H9 (cell line): ENCODE data around the gene ZNF593. TPM values are rescaled to one million over a fixed set of nuclear protein-coding genes. Genes with fewer than 3 reads are reported as not detected.

Experiments used
- DNase-seq: peaks from one replicate; pipeline ENCODE4 v3.0.0-alpha.2; 2017
- H2AFZ ChIP-seq: one replicate; pipeline ENCODE4 v1.6.1; 2013; ENCODE audit warnings: mild to moderate bottlenecking, low read length, control low read depth, moderate library complexity
- H2AK5ac ChIP-seq: 2 replicates; pipeline ENCODE4 v1.6.1; 2013; ENCODE audit warnings: low read length, control low read depth, mixed read lengths; ENCODE audit not compliant: insufficient read length
- H2BK120ac ChIP-seq: one replicate; pipeline ENCODE4 v1.6.1; 2013; ENCODE audit warnings: low read depth, mild to moderate bottlenecking, low read length, control low read depth, inconsistent platforms; ENCODE audit not compliant: poor library complexity, severe bottlenecking
- H2BK12ac ChIP-seq: 2 replicates; pipeline ENCODE4 v1.6.1; 2013; ENCODE audit warnings: low read length, control low read depth, mixed read lengths, low read depth; ENCODE audit not compliant: insufficient read length
- H2BK15ac ChIP-seq: 2 replicates; pipeline ENCODE4 v1.6.1; 2013; ENCODE audit warnings: low read depth, low read length, control low read depth
- H2BK20ac ChIP-seq: one replicate; pipeline ENCODE4 v1.6.1; 2013; ENCODE audit warnings: low read depth, mild to moderate bottlenecking, low read length, control low read depth, inconsistent platforms; ENCODE audit not compliant: poor library complexity, severe bottlenecking
- H2BK5ac ChIP-seq: 2 replicates; pipeline ENCODE4 v1.6.1; 2013; ENCODE audit warnings: low read length, control low read depth, mixed read lengths; ENCODE audit not compliant: insufficient read length
- H3K14ac ChIP-seq: 2 replicates; pipeline ENCODE4 v1.6.1; 2013; ENCODE audit warnings: low read length, control low read depth; ENCODE audit not compliant: insufficient read depth
- H3K18ac ChIP-seq: 2 replicates; pipeline ENCODE4 v1.6.1; 2013; ENCODE audit warnings: low read depth, mild to moderate bottlenecking, mixed read lengths, low read length, control low read depth; ENCODE audit not compliant: insufficient read length
- H3K23ac ChIP-seq: 2 replicates; pipeline ENCODE4 v1.6.1; 2013; ENCODE audit warnings: low read length, control low read depth, mixed read lengths, low read depth; ENCODE audit not compliant: insufficient read length
- H3K23me2 ChIP-seq: 2 replicates; pipeline ENCODE4 v1.6.1; 2013; ENCODE audit warnings: low read depth, mild to moderate bottlenecking, mixed read lengths, low read length, control low read depth; ENCODE audit not compliant: insufficient read length, poor library complexity, severe bottlenecking
- H3K27ac ChIP-seq: 2 replicates; pipeline ENCODE4 v1.5.1; 2013; ENCODE audit warnings: low read length, control low read depth, mixed read lengths, low read depth; ENCODE audit not compliant: insufficient read length
- H3K27me3 ChIP-seq: 2 replicates; pipeline ENCODE4 v1.6.1; 2013; ENCODE audit warnings: low read length, control low read depth, inconsistent platforms; ENCODE audit not compliant: insufficient read depth
- H3K4ac ChIP-seq: 2 replicates; pipeline ENCODE4 v1.6.1; 2013; ENCODE audit warnings: low read depth, mild to moderate bottlenecking, control low read depth, inconsistent platforms, low read length, moderate library complexity
- H3K4me1 ChIP-seq: 2 replicates; pipeline ENCODE4 v1.6.1; 2013; ENCODE audit warnings: low read length, control low read depth, inconsistent platforms; ENCODE audit not compliant: insufficient read depth
- H3K4me2 ChIP-seq: 2 replicates; pipeline ENCODE4 v1.6.1; 2013; ENCODE audit warnings: low read length, control low read depth, mixed read lengths; ENCODE audit not compliant: insufficient read length, insufficient read depth
- H3K56ac ChIP-seq: 2 replicates; pipeline ENCODE4 v1.6.1; 2013; ENCODE audit warnings: low read depth, mild to moderate bottlenecking, mixed read lengths, low read length, control low read depth; ENCODE audit not compliant: insufficient read length
- H3K79me1 ChIP-seq: 2 replicates; pipeline ENCODE4 v1.6.1; 2013; ENCODE audit warnings: low read depth, mild to moderate bottlenecking, moderate library complexity, low read length, control low read depth, inconsistent platforms; ENCODE audit not compliant: insufficient read depth, poor library complexity, severe bottlenecking
- H3K79me2 ChIP-seq: 2 replicates; pipeline ENCODE4 v1.6.1; 2013; ENCODE audit warnings: low read length, control low read depth, inconsistent platforms; ENCODE audit not compliant: insufficient read depth
- H3K9ac ChIP-seq: 2 replicates; pipeline ENCODE4 v1.6.1; 2013; ENCODE audit warnings: low read length, control low read depth, mixed read lengths; ENCODE audit not compliant: insufficient read length; ENCODE audit errors: extremely low read depth
- H3K9me3 ChIP-seq: one replicate; pipeline ENCODE4 v1.6.1; 2013; ENCODE audit warnings: low read depth, low read length, inconsistent platforms; ENCODE audit not compliant: control insufficient read depth
- H3T11ph ChIP-seq: one replicate; pipeline ENCODE4 v1.6.1; 2013; ENCODE audit warnings: mild to moderate bottlenecking, low read length, control low read depth, inconsistent platforms
- H4K20me1 ChIP-seq: one replicate; pipeline ENCODE4 v1.6.1; 2013; ENCODE audit not compliant: control insufficient read depth, insufficient read length, insufficient read depth
- H4K5ac ChIP-seq: 2 replicates; pipeline ENCODE4 v1.6.1; 2013; ENCODE audit warnings: low read depth, mild to moderate bottlenecking, mixed read lengths, low read length, control low read depth; ENCODE audit not compliant: insufficient read length
- H4K8ac ChIP-seq: replicated peaks from 2 replicates; pipeline ENCODE4 v1.6.1; 2013; ENCODE audit warnings: low read length, control low read depth, mixed read lengths, low read depth; ENCODE audit not compliant: insufficient read length
- H4K91ac ChIP-seq: 2 replicates; pipeline ENCODE4 v1.6.1; 2013; ENCODE audit warnings: low read depth, mild to moderate bottlenecking, moderate library complexity, mixed read lengths, low read length, control low read depth; ENCODE audit not compliant: insufficient read length
- H3K27ac Mint-ChIP-seq, 3 experiments: 2 replicates in 2 of 3; 3 replicates in 1 of 3; pipeline ENCODE4 v1.8.0; 2020 to 2021; ENCODE audit warnings: mixed read lengths in 3 of 3, mild to moderate bottlenecking in 1 of 3, moderate library complexity in 1 of 3
- H3K27me3 Mint-ChIP-seq: 2 replicates; pipeline ENCODE4 v1.8.0; 2021; ENCODE audit warnings: low read depth, mild to moderate bottlenecking, moderate library complexity, mixed read lengths
- H3K36me3 Mint-ChIP-seq, 3 experiments: 2 replicates in 2 of 3; 3 replicates in 1 of 3; pipeline ENCODE4 v1.8.0; 2020 to 2021; ENCODE audit warnings: low read depth in 3 of 3, mixed read lengths in 3 of 3; ENCODE audit not compliant: insufficient read depth in 1 of 3
- H3K4me1 Mint-ChIP-seq, 2 experiments: 2 replicates each; pipeline ENCODE4 v1.8.0; 2020; ENCODE audit warnings: mixed read lengths in 2 of 2
- H3K4me3 Mint-ChIP-seq, 2 experiments: 2 replicates in 1 of 2; 3 replicates in 1 of 2; pipeline ENCODE4 v1.8.0; 2020 to 2021; ENCODE audit warnings: mild to moderate bottlenecking in 2 of 2, mixed read lengths in 2 of 2, moderate library complexity in 1 of 2
- H3K9me3 Mint-ChIP-seq, 2 experiments: 2 replicates in 1 of 2; 3 replicates in 1 of 2; pipeline ENCODE4 v1.8.0; 2020; ENCODE audit warnings: mild to moderate bottlenecking in 2 of 2, mixed read lengths in 2 of 2, moderate library complexity in 1 of 2
- WGBS: extraction: QIAGEN DNeasy Blood & Tissue Kit; methylation state at CpG from one replicate; pipeline ENCODE4 v1.1.7; 2013; ENCODE audit warnings: missing lambda C conversion rate, low lambda C conversion rate, mixed read lengths; ENCODE audit not compliant: insufficient read length; ENCODE audit errors: extremely low coverage; 5-methylcytosine and 5-hydroxymethylcytosine counted together
- total RNA-seq: library from RNA; stranded (reverse); gene quantifications from 2 replicates; pipeline ENCODE4 v1.2.1, GENCODE V29; 2021
- TF ChIP-seq, protein P1 (sequence below): fragments of 200-600 bp; sonication (generic); conservative IDR thresholded peaks from 3 replicates; pipeline ENCODE4 v1.8.0; 2021; ENCODE audit warnings: antibody characterized with exemption, mild to moderate bottlenecking

Gene ZNF593
- total RNA-seq, 1 experiment from 2014 or later: 48.2 TPM

DNA sequence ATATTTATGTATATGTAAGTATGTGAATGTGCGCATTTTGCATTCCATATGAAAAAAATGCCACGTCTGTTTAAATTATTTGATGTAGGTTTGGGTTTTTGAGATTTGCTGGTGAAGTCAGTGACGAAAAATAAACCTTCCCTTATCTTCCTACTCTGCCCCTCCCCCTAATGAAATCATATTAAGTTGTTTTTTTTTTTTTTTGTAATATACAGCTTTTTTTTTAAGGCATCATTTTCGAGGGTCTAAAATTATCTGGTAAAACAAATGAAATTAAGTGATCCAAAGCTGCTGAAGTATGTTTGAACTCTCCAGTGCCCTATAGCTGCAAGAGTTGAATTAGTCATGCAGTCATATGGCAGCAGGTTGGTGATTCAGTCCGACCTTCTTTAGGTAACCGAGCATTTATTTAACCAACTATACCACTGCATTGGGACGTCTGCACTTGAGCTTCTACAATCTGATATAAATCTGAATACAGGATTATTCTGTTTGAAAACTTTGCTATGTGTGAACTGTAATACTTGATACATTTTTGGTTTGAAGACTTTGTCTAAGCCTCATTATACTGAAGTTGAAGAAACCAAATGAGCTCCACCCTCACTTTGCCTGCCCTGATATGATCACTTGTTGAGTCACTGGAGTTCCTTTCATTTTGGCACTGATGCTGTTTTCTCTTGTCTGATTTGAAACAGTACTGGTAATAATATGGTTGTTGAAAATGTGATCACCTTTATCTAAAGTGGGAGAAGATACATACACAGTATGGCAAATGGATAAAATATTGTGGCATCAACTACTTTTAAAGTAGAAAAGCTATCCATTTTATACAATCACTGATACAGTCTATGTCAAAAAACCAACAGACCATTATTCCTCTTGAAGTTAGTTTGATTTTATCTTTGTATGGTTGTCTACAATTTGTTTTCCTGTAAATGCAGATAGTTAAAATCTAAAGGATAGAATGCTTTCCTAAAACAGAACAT lies 46.4 kb upstream of the ZNF593 start:
- Histone ChIP-seq H2BK20ac (no peak overlapping the region), H3K79me2 (no peaks in the 10 kb centered on the region), H4K20me1 (no peaks in the 10 kb centered on the region), H3K4me2 (no peak overlapping the region), H3K27ac (no peak overlapping the region), H4K5ac (no peak overlapping the region), H3T11ph (no peak overlapping the region), H3K14ac (no peak overlapping the region), H3K18ac (no peak overlapping the region), H3K56ac (no peak overlapping the region), H3K23me2 (no peaks in the 10 kb centered on the region), H4K91ac (no peak overlapping the region), H2BK12ac (no peak overlapping the region), H2AK5ac (no peak overlapping the region), H3K4me1 (no peaks in the 10 kb centered on the region), H2BK120ac (no peak overlapping the region), H3K79me1 (no peaks in the 10 kb centered on the region), H3K4ac (no peak overlapping the region), H2BK5ac (no peak overlapping the region), H3K9ac (no peak overlapping the region), H3K23ac (no peak overlapping the region), H3K9me3 (no peaks in the 10 kb centered on the region), H2BK15ac (no peak overlapping the region), H4K8ac (no peak overlapping the region), H3K27me3 (no peaks in the 10 kb centered on the region), H2AFZ (no peak overlapping the region)
- Mint-ChIP-seq H3K4me3 (no peak overlapping the region), H3K4me1 (peaks cover 4 to 10% of the 10 kb centered on the region in 2 experiments; a peak in 3 of 4 replicates), H3K36me3 (peaks cover 0 to 22% (median 5%) of the 10 kb centered on the region in 3 experiments; a peak in 3 of 7 replicates), H3K9me3 (no peaks in the 10 kb centered on the region), H3K27me3 (no peaks in the 10 kb centered on the region), H3K27ac (no peak overlapping the region)
- TF ChIP-seq, protein P1, sequence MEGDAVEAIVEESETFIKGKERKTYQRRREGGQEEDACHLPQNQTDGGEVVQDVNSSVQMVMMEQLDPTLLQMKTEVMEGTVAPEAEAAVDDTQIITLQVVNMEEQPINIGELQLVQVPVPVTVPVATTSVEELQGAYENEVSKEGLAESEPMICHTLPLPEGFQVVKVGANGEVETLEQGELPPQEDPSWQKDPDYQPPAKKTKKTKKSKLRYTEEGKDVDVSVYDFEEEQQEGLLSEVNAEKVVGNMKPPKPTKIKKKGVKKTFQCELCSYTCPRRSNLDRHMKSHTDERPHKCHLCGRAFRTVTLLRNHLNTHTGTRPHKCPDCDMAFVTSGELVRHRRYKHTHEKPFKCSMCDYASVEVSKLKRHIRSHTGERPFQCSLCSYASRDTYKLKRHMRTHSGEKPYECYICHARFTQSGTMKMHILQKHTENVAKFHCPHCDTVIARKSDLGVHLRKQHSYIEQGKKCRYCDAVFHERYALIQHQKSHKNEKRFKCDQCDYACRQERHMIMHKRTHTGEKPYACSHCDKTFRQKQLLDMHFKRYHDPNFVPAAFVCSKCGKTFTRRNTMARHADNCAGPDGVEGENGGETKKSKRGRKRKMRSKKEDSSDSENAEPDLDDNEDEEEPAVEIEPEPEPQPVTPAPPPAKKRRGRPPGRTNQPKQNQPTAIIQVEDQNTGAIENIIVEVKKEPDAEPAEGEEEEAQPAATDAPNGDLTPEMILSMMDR: no peak
- no peak for DNase-seq
- no CpG with 5 or more reads among the region's 7 CpGs for WGBS
